Fibroblast of the aortic adventitia (primary cell): Measurements from ENCODE around the gene PTF1A. TPM values are rescaled to one million over a fixed set of nuclear protein-coding genes. Genes with fewer than 3 reads are reported as not detected.

Experiments
- DNase-seq: peaks from one replicate; pipeline ENCODE4 v3.0.0-alpha.2; 2010; ENCODE audit warnings: low read depth
- H3K4me3 ChIP-seq: 2 replicates; pipeline ENCODE4 v1.5.1; 2011; ENCODE audit warnings: low read depth, mild to moderate bottlenecking, control low read depth, low read length, moderate library complexity
- total RNA-seq: library from RNA; depleted of rRNA; stranded (reverse); fragments of >200 nt; gene quantifications from 2 replicates; pipeline ENCODE4 v1.2.3, GENCODE V29; 2012; ENCODE audit warnings: low replicate concordance
- TF ChIP-seq, protein P1 (sequence below): IDR thresholded peaks from 2 replicates; pipeline ENCODE4 v1.5.1; 2011; ENCODE audit warnings: mild to moderate bottlenecking, low read length, control low read depth, inconsistent platforms; ENCODE audit not compliant: insufficient read depth

Gene PTF1A
- total RNA-seq, 1 donor = not detected

DNA sequence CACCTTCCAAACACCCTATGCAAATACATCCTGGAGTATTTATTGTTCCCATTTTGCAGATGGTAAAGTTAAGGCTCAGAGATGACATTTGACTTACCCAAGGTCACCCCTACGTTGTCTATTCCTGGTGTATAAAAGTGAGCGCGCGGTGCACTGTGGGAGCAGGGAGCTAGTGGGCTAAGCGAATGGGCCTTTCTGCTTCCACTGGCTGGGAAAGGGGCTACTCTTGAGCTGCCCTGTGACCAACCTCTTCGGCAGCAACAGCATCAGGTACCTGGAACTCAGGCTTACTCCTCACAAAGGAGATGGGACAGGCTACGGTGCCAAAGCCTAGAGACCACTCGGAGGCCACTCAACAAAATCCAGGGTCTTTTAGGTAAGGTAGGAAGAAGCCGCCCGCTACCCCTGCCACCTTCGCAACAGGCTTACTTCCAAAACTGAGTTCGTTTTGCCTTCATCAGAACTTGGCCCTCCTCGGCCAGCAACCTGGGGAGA is 2.4 kb downstream of the PTF1A start:
- no peak overlapping the region for H3K4me3 ChIP-seq
- no peak for DNase-seq
- TF ChIP-seq, protein P1, sequence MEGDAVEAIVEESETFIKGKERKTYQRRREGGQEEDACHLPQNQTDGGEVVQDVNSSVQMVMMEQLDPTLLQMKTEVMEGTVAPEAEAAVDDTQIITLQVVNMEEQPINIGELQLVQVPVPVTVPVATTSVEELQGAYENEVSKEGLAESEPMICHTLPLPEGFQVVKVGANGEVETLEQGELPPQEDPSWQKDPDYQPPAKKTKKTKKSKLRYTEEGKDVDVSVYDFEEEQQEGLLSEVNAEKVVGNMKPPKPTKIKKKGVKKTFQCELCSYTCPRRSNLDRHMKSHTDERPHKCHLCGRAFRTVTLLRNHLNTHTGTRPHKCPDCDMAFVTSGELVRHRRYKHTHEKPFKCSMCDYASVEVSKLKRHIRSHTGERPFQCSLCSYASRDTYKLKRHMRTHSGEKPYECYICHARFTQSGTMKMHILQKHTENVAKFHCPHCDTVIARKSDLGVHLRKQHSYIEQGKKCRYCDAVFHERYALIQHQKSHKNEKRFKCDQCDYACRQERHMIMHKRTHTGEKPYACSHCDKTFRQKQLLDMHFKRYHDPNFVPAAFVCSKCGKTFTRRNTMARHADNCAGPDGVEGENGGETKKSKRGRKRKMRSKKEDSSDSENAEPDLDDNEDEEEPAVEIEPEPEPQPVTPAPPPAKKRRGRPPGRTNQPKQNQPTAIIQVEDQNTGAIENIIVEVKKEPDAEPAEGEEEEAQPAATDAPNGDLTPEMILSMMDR = no peak

DNA sequence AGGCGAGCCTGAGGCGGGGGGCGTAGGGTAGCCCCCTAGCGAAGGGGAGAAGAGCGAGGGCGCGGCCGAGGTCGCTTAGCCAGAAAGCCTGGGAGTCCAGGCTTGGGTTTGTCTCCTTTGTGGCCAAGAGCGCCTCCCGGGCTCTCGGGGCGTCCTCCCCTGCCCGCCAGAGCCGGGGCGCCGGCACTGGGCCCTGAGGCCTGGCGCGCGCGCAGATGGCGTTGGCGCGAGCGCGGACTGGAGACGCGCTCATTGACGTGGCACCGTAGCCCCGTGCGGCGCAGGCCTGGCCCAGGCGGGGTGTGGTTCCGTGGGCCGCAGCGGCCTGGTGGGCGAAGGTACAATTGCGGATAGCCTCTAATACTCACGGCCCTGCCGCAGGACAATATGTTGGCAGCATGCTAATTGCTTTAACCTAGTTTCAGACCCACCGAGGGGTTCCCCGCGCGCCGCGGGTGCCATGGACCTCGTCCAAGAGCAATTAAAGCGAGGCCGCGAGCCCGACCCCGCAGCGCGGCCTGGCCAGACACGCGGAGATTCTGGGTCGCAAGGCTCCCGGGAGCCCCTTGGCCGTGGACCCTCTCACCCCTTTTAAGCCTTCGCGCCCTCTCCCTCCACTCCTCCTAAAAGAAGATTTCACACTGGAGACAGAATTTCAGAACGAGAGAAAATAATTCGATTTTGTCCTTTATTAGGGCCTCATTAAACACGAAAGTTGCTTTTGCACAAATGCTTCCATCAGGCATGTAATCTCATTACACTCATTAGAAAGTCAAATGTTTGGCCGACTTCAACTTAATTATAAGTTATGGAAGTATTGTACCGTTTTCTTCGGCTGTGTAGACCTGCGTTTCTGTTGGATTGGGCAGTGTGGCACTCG is 3.1 kb downstream of the PTF1A start:
- no peak for DNase-seq
- H3K4me3 ChIP-seq = no peak overlapping the region
- TF ChIP-seq, protein P1 = no peak

DNA sequence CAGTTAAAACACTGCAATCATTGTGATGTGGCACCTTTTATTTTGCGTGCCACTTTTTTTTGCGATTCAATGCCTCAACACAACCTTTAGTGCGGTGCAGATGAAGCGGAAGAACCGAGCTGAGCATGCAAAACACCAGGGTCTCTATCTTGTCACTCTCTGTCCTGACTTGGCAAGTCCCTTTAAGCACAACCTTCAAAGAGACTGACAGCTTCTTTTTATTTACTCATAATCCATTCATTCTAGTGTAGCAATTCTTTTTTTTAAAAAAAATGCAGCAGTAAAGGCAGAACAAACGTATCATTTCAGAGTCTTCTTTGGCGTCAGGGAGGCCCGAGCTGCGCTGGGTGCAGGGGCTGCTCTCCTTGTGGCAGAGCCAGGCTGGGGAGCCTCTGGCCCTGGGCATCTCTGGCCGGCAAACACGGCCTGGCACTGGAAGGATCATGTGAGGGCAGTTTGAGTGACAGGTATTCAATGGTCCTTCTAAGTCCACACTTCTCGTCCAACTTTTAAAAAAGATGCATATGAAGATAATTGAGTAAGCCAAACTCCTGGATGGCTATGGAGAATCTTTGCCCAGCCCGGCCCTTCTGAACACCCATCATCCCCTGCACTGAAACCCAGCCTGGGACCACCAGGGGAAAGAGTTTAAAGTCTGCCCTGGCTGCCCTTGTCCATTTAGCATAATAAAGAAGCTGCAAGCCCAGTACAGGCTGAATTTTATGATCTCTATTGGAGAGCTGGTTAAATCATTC is 3.9 kb downstream of the PTF1A start:
- DNase-seq = no peak
- TF ChIP-seq, protein P1 = no peak
- H3K4me3 ChIP-seq = no peak overlapping the region

DNA sequence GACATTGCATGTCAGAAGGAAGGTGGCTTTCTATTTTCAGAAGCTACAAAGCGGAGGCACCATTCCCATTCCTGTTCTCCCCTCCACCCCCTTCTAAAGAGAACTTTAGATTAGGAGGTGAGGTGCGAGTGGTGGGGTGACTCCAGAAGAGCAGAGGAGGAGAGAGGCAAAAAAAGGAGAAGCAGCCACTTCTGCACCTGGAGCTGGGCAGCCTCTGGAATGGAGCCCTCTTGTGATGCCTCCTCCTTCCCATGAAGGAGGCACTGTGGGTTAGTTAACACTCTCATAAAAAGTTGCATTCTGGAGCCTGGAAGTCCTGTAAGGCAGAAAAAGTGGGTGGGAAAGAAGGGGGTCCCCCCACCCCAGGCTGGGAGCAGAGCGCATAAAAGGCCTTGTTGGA is 4.8 kb downstream of the PTF1A start:
- TF ChIP-seq, protein P1 = no peak
- DNase-seq = no peak
- no peak overlapping the region for H3K4me3 ChIP-seq

DNA sequence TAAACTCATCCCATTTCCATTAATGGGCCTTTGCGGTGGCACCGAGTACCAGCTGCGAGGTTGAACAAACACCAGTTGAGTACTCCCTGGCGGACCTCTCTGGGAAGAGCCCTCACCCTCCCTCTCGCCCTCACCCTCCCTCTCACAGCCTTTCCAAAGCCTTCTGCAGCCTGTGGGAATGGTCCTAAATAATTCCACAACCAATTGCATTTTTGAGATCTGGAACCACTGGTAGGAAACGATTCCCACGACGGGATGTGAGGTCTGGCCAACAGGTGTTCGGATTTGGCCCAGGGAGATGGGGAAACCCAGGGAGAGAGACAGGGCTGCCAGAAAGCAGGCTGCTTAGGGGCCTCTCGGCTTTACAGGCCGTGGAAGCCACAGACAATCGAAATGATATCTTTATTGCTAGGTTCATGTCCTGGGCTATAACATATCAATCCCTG is 5.3 kb downstream of the PTF1A start:
- no peak overlapping the region for H3K4me3 ChIP-seq
- TF ChIP-seq, protein P1 = no peak
- DNase-seq = no peak

DNA sequence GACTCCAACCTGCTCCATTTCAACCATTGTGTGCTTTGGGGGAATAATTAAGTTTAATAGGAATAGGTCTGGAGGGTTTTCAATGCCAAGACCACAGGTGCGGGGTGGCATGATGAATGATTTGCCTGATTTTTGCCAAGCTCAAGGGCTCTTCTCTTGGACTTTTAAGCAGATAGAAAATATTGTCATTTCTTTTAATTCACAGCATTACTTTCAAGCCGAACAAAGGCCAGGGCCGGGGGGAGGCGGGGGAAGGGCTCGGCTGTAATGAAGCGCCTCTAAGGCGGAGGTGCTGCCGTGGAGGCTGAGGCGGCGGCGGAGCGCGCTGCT is 6.5 kb downstream of the PTF1A start:
- H3K4me3 ChIP-seq = no peak overlapping the region
- no peak for DNase-seq
- TF ChIP-seq, protein P1 = no peak
